HL-60 (cell line): ENCODE data around the gene SFXN5.

Source experiments
- DNase-seq, 2 experiments: peaks; one replicate each; pipeline ENCODE4 v3.0.0-alpha.2; 2010 to 2020; ENCODE audit warnings: low read depth in 1 of 2, low spot score in 1 of 2
- H3K27ac ChIP-seq: fragments of 250-450 bp; sonication (Bioruptor Pico); replicated peaks from 2 replicates; pipeline ENCODE4 v1.5.1; 2020; ENCODE audit warnings: mild to moderate bottlenecking, moderate library complexity
- H3K27me3 ChIP-seq: fragments of 250-450 bp; sonication (Bioruptor Pico); 2 replicates; pipeline ENCODE4 v1.5.1; 2021; ENCODE audit warnings: mild to moderate bottlenecking, moderate library complexity; ENCODE audit not compliant: insufficient read depth, poor library complexity, severe bottlenecking
- H3K4me3 ChIP-seq: replicated peaks from 2 replicates; pipeline ENCODE4 v1.5.1; 2011; ENCODE audit warnings: mild to moderate bottlenecking, control low read depth, low read length; ENCODE audit not compliant: insufficient read depth
- GABPA ChIP-seq: IDR thresholded peaks from 2 replicates; pipeline ENCODE4 v1.6.1; 2012; ENCODE audit warnings: low read depth
- POLR2AphosphoS5 ChIP-seq: IDR thresholded peaks from 2 replicates; pipeline ENCODE4 v1.6.1; 2012; ENCODE audit warnings: low read depth
- SPI1 ChIP-seq: IDR thresholded peaks from 2 replicates; pipeline ENCODE4 v1.6.1; 2012; ENCODE audit warnings: low read depth, mild to moderate bottlenecking, borderline replicate concordance
- TF ChIP-seq, protein P1 (sequence below): IDR thresholded peaks from 2 replicates; pipeline ENCODE4 v1.6.1; 2012; ENCODE audit warnings: low read depth; ENCODE audit not compliant: insufficient replicate concordance
- TF ChIP-seq, protein P2 (sequence below): IDR thresholded peaks from one replicate; pipeline ENCODE4 v1.5.1; 2011; ENCODE audit warnings: low read length, control low read depth, inconsistent platforms; ENCODE audit not compliant: insufficient read depth

SFXN5 gene

DNA sequence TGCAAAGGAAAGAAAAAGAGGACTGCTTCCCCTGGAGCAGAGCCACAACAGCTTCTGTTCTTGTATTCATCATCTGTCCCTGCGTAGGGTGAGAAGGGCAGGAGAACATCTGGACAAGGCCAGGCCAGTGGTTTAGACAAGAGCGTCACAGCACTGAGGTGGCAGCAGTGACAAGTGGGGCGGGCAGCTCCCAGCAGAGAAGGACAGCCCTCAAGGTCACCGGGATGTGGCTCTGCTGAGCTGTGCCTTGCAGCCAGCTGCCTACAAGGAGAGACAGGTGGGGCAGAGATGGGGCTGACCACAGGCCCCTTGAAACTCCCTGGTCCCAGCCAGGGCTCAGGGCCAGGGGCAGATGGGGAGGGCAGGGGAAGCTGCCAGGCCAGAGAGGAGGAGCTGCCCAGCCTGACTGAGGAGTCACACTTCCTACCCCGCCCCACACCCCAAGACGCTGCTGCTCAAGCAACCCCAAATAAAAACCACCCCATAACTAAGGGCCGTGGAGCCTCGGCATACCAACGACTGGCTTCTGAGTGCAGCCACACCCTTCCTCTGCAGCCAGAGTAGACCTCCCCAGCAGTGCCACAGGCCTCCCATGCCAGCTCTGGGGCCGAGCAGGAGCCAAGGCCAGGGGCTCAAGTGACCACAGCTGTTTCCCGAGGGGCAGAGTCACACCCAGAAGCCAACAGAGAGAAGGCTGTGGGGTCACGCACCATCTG lies 35.9 kb upstream of the SFXN5 start:
- H3K27me3 ChIP-seq, result peaks cover 23% of the 10 kb centered on the region
- no peak overlapping the region for H3K4me3 ChIP-seq
- DNase-seq, result no peak
- no peak overlapping the region for H3K27ac ChIP-seq
- TF ChIP-seq, protein P1, sequence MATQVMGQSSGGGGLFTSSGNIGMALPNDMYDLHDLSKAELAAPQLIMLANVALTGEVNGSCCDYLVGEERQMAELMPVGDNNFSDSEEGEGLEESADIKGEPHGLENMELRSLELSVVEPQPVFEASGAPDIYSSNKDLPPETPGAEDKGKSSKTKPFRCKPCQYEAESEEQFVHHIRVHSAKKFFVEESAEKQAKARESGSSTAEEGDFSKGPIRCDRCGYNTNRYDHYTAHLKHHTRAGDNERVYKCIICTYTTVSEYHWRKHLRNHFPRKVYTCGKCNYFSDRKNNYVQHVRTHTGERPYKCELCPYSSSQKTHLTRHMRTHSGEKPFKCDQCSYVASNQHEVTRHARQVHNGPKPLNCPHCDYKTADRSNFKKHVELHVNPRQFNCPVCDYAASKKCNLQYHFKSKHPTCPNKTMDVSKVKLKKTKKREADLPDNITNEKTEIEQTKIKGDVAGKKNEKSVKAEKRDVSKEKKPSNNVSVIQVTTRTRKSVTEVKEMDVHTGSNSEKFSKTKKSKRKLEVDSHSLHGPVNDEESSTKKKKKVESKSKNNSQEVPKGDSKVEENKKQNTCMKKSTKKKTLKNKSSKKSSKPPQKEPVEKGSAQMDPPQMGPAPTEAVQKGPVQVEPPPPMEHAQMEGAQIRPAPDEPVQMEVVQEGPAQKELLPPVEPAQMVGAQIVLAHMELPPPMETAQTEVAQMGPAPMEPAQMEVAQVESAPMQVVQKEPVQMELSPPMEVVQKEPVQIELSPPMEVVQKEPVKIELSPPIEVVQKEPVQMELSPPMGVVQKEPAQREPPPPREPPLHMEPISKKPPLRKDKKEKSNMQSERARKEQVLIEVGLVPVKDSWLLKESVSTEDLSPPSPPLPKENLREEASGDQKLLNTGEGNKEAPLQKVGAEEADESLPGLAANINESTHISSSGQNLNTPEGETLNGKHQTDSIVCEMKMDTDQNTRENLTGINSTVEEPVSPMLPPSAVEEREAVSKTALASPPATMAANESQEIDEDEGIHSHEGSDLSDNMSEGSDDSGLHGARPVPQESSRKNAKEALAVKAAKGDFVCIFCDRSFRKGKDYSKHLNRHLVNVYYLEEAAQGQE, result no peak
- TF ChIP-seq SPI1, result no peak
- TF ChIP-seq, protein P2, sequence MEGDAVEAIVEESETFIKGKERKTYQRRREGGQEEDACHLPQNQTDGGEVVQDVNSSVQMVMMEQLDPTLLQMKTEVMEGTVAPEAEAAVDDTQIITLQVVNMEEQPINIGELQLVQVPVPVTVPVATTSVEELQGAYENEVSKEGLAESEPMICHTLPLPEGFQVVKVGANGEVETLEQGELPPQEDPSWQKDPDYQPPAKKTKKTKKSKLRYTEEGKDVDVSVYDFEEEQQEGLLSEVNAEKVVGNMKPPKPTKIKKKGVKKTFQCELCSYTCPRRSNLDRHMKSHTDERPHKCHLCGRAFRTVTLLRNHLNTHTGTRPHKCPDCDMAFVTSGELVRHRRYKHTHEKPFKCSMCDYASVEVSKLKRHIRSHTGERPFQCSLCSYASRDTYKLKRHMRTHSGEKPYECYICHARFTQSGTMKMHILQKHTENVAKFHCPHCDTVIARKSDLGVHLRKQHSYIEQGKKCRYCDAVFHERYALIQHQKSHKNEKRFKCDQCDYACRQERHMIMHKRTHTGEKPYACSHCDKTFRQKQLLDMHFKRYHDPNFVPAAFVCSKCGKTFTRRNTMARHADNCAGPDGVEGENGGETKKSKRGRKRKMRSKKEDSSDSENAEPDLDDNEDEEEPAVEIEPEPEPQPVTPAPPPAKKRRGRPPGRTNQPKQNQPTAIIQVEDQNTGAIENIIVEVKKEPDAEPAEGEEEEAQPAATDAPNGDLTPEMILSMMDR, result no peak
- TF ChIP-seq GABPA, result no peak
- no peak for TF ChIP-seq POLR2AphosphoS5

- H3K27ac ChIP-seq, result no peak overlapping the region
- H3K4me3 ChIP-seq, result no peak overlapping the region
- H3K27me3 ChIP-seq, result peaks cover 19% of the 10 kb centered on the region
- TF ChIP-seq SPI1 (no peak), POLR2AphosphoS5 (no peak), GABPA (no peak)
- TF ChIP-seq, protein P2, result no peak
- TF ChIP-seq, protein P1, result no peak
- DNase-seq, result no peak
Observed at GRCh38 chr2:73106791-73107190, 35.3 kb upstream of the SFXN5 start.

- peaks cover 7% of the 10 kb centered on the region for H3K27me3 ChIP-seq
- no peak for DNase-seq
- no peak overlapping the region for H3K27ac ChIP-seq
- TF ChIP-seq POLR2AphosphoS5, result no peak
- TF ChIP-seq, protein P1, result no peak
- TF ChIP-seq GABPA, result no peak
- TF ChIP-seq SPI1, result no peak
- TF ChIP-seq, protein P2, result no peak
- no peak overlapping the region for H3K4me3 ChIP-seq
Observed at GRCh38 chr2:73105511-73105971, 34.0 kb upstream of the SFXN5 start.
